Right renal cortex interstitium (tissue), 3 donors: ENCODE measurements around the gene SNX19. TPM values are rescaled to one million over a fixed set of nuclear protein-coding genes. Genes with fewer than 3 reads are reported as not detected.

ENCODE experiments used
- DNase-seq, 3 donors: peaks; one replicate each; pipeline ENCODE4 v3.0.0-alpha.2; 2013; ENCODE audit warnings: low read depth in 3 of 3, low spot score in 2 of 3
- polyA plus RNA-seq, 3 donors: library from polyadenylated mRNA; unstranded; fragments of 120-200 nt; gene quantifications; one replicate each; pipeline ENCODE4 v1.2.1, GENCODE V29; 2013; ENCODE audit not compliant: insufficient read length in 3 of 3

SNX19 gene
- polyA plus RNA-seq, 3 donors: 46.7 to 54.3 (median 54.1) TPM

- no peak for DNase-seq
These were observed 67.7 kb downstream of the SNX19 start for GRCh38 chr11:130848361-130849214.

- DNase-seq: no peak
These were observed 68.8 kb downstream of the SNX19 start for GRCh38 chr11:130847517-130847916.

DNA sequence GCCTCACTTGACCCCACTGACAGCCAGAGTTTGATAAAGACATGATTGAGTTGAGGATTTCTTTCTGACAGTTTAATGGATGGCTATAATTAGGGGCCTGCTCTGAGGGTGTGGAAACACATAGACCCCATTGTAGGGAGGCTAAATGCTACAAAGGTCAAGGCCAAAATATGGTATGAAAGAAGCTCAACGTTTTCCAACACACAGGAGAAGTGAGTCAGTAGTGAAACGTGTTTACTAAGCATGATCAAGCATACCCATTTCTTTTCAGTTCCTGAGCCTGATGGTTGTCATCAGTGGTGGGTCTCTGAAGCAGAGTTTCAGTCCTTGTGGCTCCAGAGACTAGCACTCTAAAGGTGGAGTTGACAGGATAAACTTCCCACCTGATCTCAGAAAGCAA, 69.7 kb downstream of the SNX19 start:
- no peak for DNase-seq

GRCh38 chr11:130842001-130842400, 74.3 kb downstream of the SNX19 start:
- no peak for DNase-seq

DNA sequence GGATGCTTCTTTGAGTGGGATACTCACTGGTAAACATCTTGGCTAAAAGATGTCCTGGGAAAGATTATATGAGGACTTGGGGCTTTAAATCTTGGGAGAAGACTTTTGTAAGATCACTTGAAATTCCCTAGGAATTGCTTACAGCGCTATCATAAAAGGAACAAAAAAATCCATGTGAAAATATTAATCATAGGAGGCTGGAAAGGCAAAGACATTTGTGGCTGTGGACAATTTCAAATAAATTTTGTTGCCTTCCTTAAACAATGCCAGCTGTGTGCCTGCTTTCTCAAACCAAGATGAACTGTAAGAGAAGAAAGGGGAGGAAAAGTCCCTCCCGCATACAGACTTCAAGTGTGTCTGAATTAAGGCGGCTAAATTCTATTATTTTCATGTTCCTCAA, 75.6 kb downstream of the SNX19 start:
- no peak for DNase-seq

GRCh38 chr11:130839981-130840666, 76.2 kb downstream of the SNX19 start:
- DNase-seq: no peak

- DNase-seq: no peak
These were observed 79.1 kb downstream of the SNX19 start for GRCh38 chr11:130837194-130837593.

GRCh38 chr11:130834886-130835285, 81.4 kb downstream of the SNX19 start:
- DNase-seq: no peak

GRCh38 chr11:130832566-130833425, 83.5 kb downstream of the SNX19 start:
- DNase-seq: no peak

- no peak for DNase-seq
These were observed 84.3 kb downstream of the SNX19 start for GRCh38 chr11:130831976-130832375.

GRCh38 chr11:130831506-130831905, 84.8 kb downstream of the SNX19 start:
- no peak for DNase-seq

DNA sequence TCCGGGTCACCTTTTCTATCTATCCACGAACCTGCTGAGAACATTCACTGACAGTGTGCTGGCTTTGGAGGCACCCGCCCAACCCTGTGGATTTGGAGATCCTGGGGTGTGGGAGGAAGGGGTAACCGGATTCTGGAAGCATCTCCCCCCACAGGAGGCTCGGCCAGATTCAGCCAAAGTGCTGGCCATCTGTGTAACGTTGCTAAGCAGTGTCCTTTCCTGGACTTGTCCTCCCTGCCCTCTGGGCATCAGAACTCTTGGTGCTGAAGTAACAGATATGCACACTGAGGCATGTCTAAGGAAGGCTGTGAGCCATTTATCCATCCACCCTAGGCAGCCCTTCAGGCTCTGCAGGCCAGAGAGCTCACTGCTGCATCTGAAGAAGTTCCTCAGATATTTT, 85.7 kb downstream of the SNX19 start:
- no peak for DNase-seq

GRCh38 chr11:130829920-130830511, 86.3 kb downstream of the SNX19 start:
- DNase-seq: no peak

GRCh38 chr11:130828741-130829140, 87.5 kb downstream of the SNX19 start:
- no peak for DNase-seq

DNA sequence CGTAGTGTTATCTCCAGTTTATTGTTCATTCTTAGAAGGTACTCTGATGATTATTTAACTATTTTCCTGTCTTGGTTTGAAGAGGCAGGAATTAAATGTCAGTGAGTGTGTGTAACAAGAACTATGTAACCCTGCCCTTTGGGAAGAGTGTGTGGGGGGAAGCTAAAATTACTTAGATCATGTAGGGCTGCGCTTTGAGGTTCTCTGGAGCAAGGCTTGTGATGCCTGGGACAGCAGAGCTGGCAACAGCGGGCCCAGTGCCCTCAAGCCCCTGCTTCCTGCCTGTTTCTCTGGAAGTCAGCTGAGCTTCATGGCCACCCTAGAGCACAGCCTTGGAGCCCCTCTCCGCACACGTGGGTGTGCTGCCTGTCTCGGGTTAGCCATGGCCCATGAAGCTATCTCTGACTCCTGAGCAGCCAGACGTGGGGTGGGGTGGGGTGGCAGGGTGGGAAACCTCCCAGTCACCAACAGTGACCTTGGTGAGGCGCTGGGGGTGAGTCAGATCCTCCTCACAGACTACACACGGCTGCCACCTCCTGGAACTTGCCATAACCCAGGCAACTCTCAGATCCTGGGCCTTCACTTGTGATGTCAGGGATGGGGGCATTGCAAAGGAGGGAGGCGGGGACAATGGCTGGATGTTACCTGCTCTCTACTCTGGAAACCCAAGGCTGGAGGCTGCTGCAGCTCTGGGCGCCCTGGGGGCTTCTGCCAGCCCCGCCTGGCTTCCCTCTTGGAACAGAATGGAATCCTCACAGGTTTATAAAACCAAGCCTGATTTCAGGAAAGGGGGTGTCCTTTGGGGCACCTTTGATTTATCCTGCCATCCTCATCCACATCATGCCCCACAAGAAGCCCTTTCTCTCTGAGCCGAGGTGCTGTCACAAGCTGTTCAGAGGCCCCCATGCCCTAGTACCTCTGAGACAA, 88.6 kb downstream of the SNX19 start:
- no peak for DNase-seq

GRCh38 chr11:130826572-130826971, 89.7 kb downstream of the SNX19 start:
- no peak for DNase-seq

DNA sequence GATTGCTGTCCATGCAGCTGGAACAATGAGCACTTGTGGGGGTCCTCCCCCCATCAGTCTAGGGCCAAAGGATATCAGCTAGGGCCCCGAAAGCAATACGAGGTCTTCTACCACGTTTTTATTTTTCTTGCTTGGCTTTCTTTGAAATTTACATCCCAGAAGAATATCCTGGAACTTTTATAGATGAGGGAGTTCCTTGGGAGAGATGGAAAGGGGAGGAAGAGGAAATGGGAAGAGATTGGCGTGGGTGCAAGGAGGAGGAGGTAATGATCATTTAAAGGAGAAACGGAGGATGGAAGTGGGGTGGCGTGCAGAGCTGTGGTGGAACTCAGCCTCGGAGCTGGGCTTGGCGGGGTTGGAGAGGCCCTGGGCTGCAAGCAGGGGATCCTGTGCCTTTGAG, 90.3 kb downstream of the SNX19 start:
- no peak for DNase-seq

DNA sequence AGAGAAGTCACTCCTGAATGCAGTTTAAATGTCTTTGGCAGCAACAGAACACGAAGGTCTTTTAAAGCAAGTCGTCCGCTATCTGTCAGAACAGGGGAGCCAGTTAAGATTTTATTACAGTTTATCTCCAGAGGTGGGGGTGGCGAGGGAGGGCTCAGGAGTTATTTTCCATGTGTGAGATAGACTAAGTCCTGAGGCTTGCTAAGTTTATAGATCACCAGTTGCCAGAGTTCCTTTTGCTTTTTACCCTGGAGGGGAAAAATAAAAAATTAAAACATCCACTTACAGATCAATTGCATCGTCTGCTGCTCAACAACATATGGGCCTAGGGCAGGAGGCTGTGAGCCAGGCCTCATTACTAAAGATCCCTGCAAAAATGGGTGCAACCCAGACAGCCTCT, 90.7 kb downstream of the SNX19 start:
- no peak for DNase-seq
